Measurements from ENCODE around the gene APCDD1.

APCDD1 gene

DNA sequence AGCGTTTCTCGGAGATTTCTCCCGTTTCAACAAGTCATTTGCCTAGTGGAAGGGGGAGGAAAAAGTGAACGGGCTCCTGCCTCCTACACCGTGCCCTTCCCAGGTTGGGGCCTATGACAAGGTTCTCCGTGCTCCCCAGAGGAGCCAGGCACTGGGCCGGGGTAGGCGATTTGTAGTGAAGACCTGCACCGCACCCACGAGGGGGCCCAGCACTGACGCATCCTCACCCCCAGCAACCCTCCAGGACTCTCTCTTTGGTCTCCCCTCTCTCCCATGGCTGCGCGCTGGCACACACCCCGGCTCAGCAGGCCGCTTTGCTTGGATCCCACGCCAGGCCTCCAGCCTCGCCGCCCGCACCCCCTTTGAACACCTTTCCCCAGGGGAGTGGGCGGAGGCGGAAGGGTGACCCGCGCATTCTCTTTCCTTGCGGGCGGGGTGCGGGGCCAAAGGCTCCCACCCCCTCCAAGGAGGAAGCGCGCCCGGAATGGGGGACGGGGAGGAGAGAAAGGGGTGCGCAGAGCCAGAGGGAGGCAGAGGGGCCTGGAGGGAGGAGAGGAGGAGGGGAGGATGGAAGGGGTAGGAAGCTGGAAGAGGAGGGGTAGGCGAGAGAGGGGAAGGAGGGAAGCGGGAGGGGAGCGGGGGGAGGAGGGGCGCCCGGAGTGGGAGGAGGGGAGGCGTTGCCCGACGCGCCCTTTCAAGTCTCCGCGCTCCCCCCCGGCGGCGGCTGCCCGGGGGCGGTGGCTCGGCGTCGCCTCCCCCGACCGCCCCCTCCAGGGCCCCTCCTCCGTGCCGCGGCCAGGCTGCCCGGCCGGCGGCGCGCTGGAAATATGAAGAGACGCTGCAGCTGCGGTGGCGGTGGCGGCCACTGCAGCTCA, at the start of gene APCDD1:
APCDD1 (plus strand) TSS at position 830 of the 875 bp plus-strand sequence. CDS start 347 bp downstream, outside the sequence.
- DNase-seq = peak; percentile 88

DNA sequence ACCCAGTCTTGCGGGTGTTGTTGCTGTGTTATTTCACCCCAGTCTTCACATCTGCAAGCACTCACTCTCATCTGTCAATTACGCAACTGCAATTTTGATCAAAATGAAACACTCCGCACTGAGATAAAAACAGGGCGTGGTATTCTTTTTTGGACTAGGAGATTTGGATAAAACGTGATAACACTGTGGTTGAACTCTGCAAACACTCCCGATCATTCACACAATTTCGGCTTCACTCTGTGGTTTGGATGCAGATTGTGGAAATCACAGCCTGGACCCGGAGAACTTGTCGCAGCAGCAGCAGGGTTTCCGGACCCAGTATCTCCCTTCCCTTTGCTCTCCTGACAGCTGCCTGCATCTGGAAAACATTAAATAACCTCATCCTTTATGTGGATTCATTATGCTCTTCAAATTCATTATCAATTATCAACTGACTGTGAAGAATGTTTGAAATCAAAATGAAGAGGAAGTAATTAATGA, 49.4 kb upstream of the APCDD1 start:
- no peak for DNase-seq

- no peak for DNase-seq
Measured at GRCh38 chr18:10405816-10406663, 48.4 kb upstream of the APCDD1 start.

- no peak for DNase-seq
Measured at GRCh38 chr18:10408131-10408530, 46.3 kb upstream of the APCDD1 start.

DNA sequence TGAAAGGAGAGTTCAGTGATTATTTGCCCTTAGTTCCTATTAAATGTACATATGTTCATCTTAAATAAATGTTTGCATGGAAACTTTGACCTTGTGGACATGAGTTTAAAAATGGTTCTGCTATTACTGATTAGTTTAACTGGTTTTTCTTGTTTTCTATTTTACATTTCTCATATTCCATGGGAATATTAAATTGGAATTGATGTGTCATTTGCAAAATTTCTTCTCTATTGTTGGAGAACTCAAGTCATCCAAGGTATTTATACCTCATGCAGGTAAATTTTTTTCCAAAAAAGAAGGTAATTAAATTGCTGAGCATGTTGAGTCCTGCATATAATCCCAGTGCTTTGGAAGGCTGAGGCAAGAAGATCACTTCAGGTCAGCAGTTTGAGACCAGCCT, 45.4 kb upstream of the APCDD1 start:
- no peak for DNase-seq

- no peak for DNase-seq
Measured at GRCh38 chr18:10410472-10411308, 43.7 kb upstream of the APCDD1 start.

- DNase-seq = no peak
Measured at GRCh38 chr18:10412933-10413332, 41.5 kb upstream of the APCDD1 start.

DNA sequence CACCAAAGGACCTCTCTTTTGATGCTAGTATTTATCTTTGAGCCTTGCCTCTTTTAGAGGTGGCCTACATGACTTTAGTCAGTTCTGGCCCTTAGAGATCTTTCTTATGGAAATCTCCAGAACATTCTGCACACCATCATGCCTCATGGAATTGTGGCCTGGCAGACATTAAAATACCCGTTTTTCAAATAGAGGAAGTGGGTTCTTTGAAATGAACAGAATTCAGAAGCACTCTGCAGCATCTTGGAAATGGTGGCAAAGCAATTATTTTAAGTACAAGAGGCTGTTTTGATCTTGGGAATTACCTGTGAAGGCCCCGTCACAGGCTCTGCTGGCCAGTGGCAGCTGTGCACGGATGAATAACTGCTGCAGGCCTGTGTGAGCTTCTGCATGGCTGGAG, 40.7 kb upstream of the APCDD1 start:
- no peak for DNase-seq

DNA sequence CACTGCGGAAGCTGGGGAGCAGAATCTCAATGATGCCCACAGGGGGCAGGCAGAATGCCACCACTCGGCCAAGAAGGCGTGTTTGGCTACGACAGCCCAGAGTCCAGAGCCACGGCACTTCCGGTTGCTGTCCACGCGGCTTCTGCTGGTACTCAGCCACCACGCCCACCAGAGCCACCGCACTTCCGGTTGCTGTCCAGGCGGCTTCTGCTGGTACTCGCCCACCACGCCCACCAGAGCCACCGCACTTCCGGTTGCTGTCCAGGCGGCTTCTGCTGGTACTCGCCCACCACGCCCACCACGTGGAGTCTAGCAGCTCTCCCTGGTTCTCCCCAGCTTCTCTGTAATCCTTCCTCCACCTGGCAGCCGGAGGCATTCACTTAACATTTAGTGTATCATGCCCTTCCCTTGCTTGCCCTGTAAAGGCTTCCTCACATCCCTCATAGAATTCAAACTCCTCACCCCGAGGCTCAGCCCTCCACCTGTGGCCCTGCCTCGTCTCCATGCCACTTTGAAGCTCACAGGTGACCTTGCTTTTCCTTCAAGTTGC, 40.1 kb upstream of the APCDD1 start:
- DNase-seq = no peak

DNA sequence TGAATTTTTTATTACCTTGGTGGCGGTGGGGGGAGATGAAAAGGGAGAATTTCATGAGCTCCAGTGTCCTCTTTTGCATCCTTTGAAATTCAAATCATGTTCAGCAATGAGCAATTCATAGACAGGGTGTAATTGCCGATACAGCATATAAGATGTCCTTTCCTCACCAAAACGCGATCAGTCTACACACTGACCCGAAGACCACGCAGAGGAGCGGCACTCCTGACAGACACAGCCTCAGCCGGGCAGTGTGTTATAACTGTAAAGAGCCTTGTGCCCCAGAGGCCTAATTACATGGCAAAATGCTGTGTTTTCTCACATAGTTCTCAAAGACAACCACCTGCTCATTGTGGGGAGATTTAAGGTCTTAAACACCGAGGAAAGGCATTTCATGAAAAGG, 38.4 kb upstream of the APCDD1 start:
- no peak for DNase-seq

DNA sequence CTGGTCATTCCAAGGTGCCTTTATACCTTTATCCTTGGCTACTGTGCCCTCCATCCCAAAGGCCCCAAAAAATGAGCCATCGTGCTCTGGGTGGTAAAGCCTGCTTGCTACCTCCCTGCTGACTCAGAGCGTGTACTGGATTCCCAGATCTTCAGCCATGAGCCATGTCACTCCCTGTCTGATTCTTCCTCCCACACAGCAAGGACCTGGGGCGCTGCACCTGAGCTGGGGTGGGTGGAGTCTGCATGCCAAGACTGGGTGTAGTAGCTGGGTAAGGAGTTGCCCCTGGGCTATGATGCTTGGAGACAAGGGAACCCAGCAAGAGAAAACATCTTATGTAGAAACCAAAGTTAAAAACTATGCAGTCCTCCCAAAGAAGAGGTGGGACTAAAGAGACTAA, 37.2 kb upstream of the APCDD1 start:
- no peak for DNase-seq

- no peak for DNase-seq
Measured at GRCh38 chr18:10417664-10418063, 36.8 kb upstream of the APCDD1 start.

DNA sequence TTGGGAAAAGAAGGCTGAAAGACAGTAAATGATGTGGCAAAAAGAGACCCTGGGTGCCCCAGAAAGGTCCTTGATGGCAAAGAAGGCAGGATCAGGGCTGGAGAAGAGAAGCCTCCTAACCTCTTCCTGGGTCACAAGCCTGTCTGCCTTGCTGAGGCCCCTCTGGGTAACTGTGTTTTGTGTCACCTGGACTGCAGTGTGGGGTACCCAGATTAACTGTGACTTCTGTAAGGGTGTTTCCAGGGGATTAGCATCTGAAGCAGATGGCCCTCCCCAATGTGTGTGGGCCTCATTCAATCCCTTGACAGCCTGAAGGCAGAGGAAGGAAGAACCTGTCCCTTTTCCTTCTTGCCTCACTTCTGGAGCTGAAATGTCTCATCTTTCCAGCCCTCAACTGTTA, 35.6 kb upstream of the APCDD1 start:
- no peak for DNase-seq

DNA sequence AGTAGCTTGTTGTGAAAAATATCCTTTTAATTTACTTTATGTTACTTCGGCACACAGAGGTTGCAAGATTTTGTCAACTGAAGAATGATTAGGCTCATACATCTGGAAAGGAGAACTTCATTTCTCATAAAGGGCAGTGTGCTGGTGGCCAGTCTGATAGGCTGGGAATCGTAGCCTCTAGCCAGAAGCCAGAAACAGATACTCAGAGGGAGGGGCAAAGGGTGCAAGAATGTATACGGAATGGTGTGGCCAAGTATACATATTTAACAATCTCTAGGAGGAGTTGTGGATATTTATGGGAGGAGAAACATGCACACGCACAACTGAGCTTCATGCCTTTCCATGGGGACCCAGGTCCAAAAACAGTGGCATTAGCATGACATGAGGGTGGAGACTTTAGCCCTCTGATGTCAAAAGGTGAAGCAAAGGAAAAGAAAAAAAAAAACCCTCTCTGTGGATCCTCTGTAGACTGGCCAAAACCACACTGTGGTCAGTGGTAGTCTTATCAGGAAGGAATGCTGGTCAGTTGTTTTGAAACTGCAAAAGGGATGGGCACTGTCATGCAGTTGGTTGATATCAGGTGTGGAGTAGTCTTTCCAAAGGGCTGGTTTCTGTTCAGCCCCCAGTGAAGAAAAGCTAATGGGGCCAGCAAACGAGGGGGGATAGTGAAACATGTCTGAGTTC, 34.9 kb upstream of the APCDD1 start:
- no peak for DNase-seq

DNA sequence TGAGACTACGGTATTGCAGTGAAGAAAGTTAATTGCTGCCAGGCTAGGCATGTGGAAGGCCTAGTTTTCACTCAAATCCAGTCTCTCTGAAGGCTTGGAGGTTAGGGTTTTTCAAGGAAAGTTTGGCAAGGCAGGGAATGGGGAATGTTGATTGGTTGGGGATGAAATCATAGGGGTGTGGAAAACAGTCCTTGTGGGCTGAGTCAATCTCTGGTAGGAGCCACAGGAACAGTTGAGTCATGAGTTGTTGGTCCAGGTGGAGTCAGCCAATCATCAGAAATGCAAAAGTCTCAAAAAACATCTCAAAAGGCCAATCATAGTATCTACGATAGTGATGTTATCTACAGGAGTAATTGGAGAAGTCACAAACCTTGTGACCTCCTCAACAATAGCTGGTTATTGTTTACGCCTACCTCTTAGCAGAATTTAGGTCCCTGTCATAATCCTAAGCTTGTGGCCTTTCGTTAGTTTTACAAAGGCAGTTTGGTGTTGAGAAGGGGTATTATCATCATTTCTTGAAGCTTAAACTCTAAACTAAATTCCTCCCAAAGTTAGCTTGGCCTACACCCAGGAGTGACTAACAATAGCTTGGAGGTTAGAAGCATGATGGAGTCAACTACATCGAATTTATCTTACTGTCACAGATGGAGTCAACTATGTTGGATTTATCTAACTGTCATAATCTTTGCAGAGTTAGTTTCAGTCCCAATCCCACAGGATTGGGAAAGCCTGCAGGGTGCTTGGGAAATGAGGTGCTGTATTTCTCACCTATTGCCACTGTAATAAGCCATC, 33.7 kb upstream of the APCDD1 start:
- no peak for DNase-seq

DNA sequence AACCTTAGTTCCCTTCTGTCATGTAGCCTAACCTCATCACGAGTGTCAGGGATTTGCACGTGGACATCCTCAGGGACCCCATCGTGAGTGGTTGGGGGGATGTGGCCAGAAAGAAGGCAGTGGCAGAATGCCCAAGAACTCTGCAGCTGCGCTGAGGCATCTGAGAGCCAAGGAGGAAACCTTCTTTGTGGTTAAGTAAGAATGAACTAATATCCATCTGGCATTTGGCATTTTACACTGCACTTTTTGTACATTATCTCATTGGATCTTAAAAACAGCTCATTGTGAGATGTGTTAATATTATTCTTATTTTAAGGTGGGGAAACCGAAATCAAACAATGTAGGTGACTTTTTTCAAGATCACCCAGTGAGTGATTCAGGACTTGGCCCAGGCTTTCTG, 32.6 kb upstream of the APCDD1 start:
- DNase-seq = no peak

GRCh38 chr18:10422731-10423130, 31.7 kb upstream of the APCDD1 start:
- no peak for DNase-seq

DNA sequence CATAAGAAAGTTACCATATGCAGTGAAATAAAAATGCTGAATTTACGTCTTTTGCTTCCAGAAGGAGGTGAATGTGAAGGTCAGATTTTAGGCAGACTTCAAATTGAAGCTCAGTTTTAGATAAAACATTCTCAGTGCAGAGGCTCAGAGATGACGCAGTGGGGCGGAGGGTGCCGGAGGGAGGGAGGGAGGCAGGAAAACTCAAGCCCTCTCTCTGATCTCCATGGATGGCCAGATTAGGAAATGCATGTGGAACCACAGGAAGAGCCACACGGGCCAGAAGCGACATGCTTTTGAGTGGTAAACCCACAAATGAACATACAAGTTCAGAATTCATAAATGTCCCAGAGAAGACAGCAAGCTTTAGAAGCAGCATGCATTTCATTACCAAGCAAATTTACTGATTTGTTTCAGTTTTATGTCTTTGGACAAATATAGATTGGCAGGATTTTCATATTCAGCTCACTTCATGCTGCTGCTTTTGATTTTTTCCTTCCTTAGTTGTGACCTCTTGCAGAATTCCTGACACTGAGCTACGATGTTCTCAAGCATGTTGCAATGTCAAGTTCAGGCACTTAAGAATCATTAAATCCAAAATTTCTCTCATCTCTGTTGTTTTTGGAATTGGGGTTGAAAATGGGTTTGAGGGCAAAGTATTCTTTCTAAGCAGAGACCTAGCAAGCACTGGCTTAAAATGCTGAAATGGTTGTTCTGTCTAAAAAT, 29.7 kb upstream of the APCDD1 start:
- DNase-seq = no peak

DNA sequence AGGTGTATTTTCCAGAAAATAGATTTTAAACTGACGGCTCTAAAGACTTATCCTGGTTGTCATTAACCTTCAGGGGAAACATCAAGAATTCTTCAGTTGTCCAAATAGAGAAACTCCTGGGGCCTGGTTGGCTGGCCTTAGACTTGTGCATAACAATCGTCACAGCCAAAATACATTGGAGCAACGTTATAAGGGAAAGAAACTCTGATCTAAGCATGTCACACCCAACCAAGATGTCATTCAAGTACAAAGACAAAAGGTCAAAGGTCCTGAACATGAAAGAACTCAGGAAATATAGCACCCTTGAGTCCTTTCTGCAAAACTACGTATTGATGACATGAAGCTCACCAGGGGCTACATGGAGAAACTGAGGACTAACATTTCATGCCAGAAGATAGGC, 23.8 kb upstream of the APCDD1 start:
- no peak for DNase-seq

GRCh38 chr18:10431680-10432079, 22.8 kb upstream of the APCDD1 start:
- no peak for DNase-seq
